GM23338 (cell line): ENCODE measurements around the gene LCN6.

ENCODE experiments used
- CTCF ChIP-seq, 2 experiments: fragments of 200-600 bp in 1 of 2; sonication (generic) in 1 of 2; conservative IDR thresholded peaks; 2 replicates each; pipeline versions ENCODE4 v1.5.1 to v1.6.1; 2016 to 2017; ENCODE audit warnings: antibody characterized with exemption in 2 of 2, low read depth in 2 of 2, mild to moderate bottlenecking in 2 of 2, moderate library complexity in 1 of 2
- ETS1 ChIP-seq: IDR thresholded peaks from 2 replicates; pipeline ENCODE4 v1.6.1; 2016; ENCODE audit warnings: antibody characterized with exemption
- EZH2 ChIP-seq: fragments of 200-600 bp; sonication (generic); IDR thresholded peaks from one replicate; pipeline ENCODE4 v1.8.0; 2017; ENCODE audit warnings: antibody characterized with exemption, mild to moderate bottlenecking, low read depth; ENCODE audit not compliant: unreplicated experiment

GRCh38 chr9:136733611-136734010 is 14.7 kb downstream of the LCN6 start:
- no peak for TF ChIP-seq CTCF (conservative IDR thresholded peaks at IDR 0.05; ENCODE audit: low read depth in 2 of 2)
- no peak for TF ChIP-seq EZH2
- TF ChIP-seq ETS1: no peak
